ENCODE results near the gene ACTR3. TPM values are rescaled to one million over a fixed set of nuclear protein-coding genes. Genes with fewer than 3 reads are reported as not detected.

The ACTR3 gene
- total RNA-seq, 2 experiments from 2014 or later, result 408 to 414 TPM

- Mint-ChIP-seq H3K27ac (no peak overlapping the region), H3K27me3 (no peaks in the 10 kb centered on the region), H3K9me3 (no peaks in the 10 kb centered on the region), H3K36me3 (peaks cover 7% of the 10 kb centered on the region), H3K4me1 (peaks cover 4% of the 10 kb centered on the region), H3K4me3 (no peak overlapping the region)
- POLR2A ChIA-PET, result no interaction called here
- DNase-seq (no peak), ATAC-seq (ENCODE audit: low read depth) (no peak)
These were observed 77.4 kb downstream of the ACTR3 start for GRCh38 chr2:113967272-113967671.

GRCh38 chr2:113972766-113973165 is 82.9 kb downstream of the ACTR3 start:
- Mint-ChIP-seq H3K4me3 (no peak overlapping the region), H3K36me3 (peaks cover 8% of the 10 kb centered on the region), H3K27me3 (no peaks in the 10 kb centered on the region), H3K9me3 (no peaks in the 10 kb centered on the region), H3K4me1 (peaks cover 10% of the 10 kb centered on the region), H3K27ac (peak overlapping the region; percentile 63)
- no peak for ATAC-seq (ENCODE audit: low read depth)
- no peak for DNase-seq
- POLR2A ChIA-PET, result no interaction called here

- ATAC-seq (ENCODE audit: low read depth) (no peak), DNase-seq (no peak)
- POLR2A ChIA-PET, result no interaction called here
- no peak overlapping the region for H3K4me3 Mint-ChIP-seq
- H3K4me1 Mint-ChIP-seq, result peaks cover 10% of the 10 kb centered on the region
- no peak overlapping the region for H3K27ac Mint-ChIP-seq
- no peaks in the 10 kb centered on the region for H3K27me3 Mint-ChIP-seq
- no peaks in the 10 kb centered on the region for H3K9me3 Mint-ChIP-seq
- peaks cover 8% of the 10 kb centered on the region for H3K36me3 Mint-ChIP-seq
These were observed 83.9 kb downstream of the ACTR3 start for GRCh38 chr2:113973810-113974209.

GRCh38 chr2:113974727-113975126 is 84.8 kb downstream of the ACTR3 start:
- no peaks in the 10 kb centered on the region for H3K27me3 Mint-ChIP-seq
- no peak overlapping the region for H3K27ac Mint-ChIP-seq
- DNase-seq, result no peak
- H3K4me1 Mint-ChIP-seq, result peaks cover 10% of the 10 kb centered on the region
- POLR2A ChIA-PET, result no interaction called here
- no peaks in the 10 kb centered on the region for H3K9me3 Mint-ChIP-seq
- no peak for ATAC-seq (ENCODE audit: low read depth)
- H3K36me3 Mint-ChIP-seq, result peaks cover 9% of the 10 kb centered on the region
- H3K4me3 Mint-ChIP-seq, result no peak overlapping the region

- no peak for ATAC-seq (ENCODE audit: low read depth)
- DNase-seq, result no peak
- Mint-ChIP-seq H3K27me3 (no peaks in the 10 kb centered on the region), H3K27ac (peak overlapping the region; percentile 37), H3K4me1 (peaks cover 7% of the 10 kb centered on the region), H3K36me3 (peaks cover 13% of the 10 kb centered on the region), H3K9me3 (peaks cover 2% of the 10 kb centered on the region), H3K4me3 (no peak overlapping the region)
- POLR2A ChIA-PET, result no interaction called here
These were observed 86.5 kb downstream of the ACTR3 start for GRCh38 chr2:113976277-113976928.

- Mint-ChIP-seq H3K4me3 (no peak overlapping the region), H3K36me3 (peaks cover 13% of the 10 kb centered on the region), H3K27ac (no peak overlapping the region), H3K9me3 (peaks cover 2% of the 10 kb centered on the region), H3K27me3 (no peaks in the 10 kb centered on the region), H3K4me1 (peaks cover 7% of the 10 kb centered on the region)
- POLR2A ChIA-PET, result no interaction called here
- DNase-seq, result no peak
- no peak for ATAC-seq (ENCODE audit: low read depth)
These were observed 87.3 kb downstream of the ACTR3 start for GRCh38 chr2:113977060-113977659.

GRCh38 chr2:113977660-113978523 is 88.0 kb downstream of the ACTR3 start:
- H3K4me3 Mint-ChIP-seq, result no peak overlapping the region
- no peaks in the 10 kb centered on the region for H3K27me3 Mint-ChIP-seq
- POLR2A ChIA-PET, result no interaction called here
- peaks cover 10% of the 10 kb centered on the region for H3K36me3 Mint-ChIP-seq
- ATAC-seq (ENCODE audit: low read depth) (no peak), DNase-seq (no peak)
- H3K27ac Mint-ChIP-seq, result no peak overlapping the region
- H3K4me1 Mint-ChIP-seq, result peaks cover 7% of the 10 kb centered on the region
- H3K9me3 Mint-ChIP-seq, result peaks cover 2% of the 10 kb centered on the region

- POLR2A ChIA-PET, result no interaction called here
- Mint-ChIP-seq H3K4me1 (peaks cover 7% of the 10 kb centered on the region), H3K27ac (no peak overlapping the region), H3K9me3 (peaks cover 2% of the 10 kb centered on the region), H3K36me3 (peaks cover 7% of the 10 kb centered on the region), H3K27me3 (no peaks in the 10 kb centered on the region), H3K4me3 (no peak overlapping the region)
- ATAC-seq (ENCODE audit: low read depth), result no peak
- no peak for DNase-seq
These were observed 88.8 kb downstream of the ACTR3 start for GRCh38 chr2:113978524-113979190.

GRCh38 chr2:113979191-113980128 is 89.6 kb downstream of the ACTR3 start:
- Mint-ChIP-seq H3K9me3 (peaks cover 2% of the 10 kb centered on the region), H3K4me3 (no peak overlapping the region), H3K36me3 (peaks cover 7% of the 10 kb centered on the region), H3K27me3 (no peaks in the 10 kb centered on the region), H3K27ac (no peak overlapping the region), H3K4me1 (peaks cover 7% of the 10 kb centered on the region)
- ATAC-seq (ENCODE audit: low read depth), result peak; percentile 45
- peak; percentile 82 for DNase-seq
- POLR2A ChIA-PET, result no interaction called here

- no peaks in the 10 kb centered on the region for H3K27me3 Mint-ChIP-seq
- POLR2A ChIA-PET, result no interaction called here
- H3K4me3 Mint-ChIP-seq, result no peak overlapping the region
- peaks cover 5% of the 10 kb centered on the region for H3K4me1 Mint-ChIP-seq
- no peak for DNase-seq
- no peak overlapping the region for H3K27ac Mint-ChIP-seq
- peaks cover 2% of the 10 kb centered on the region for H3K9me3 Mint-ChIP-seq
- no peak for ATAC-seq (ENCODE audit: low read depth)
- peaks cover 7% of the 10 kb centered on the region for H3K36me3 Mint-ChIP-seq
These were observed 91.1 kb downstream of the ACTR3 start for GRCh38 chr2:113980946-113981345.

GRCh38 chr2:113981404-113982134 is 91.7 kb downstream of the ACTR3 start:
- no peak for DNase-seq
- Mint-ChIP-seq H3K27me3 (no peaks in the 10 kb centered on the region), H3K36me3 (peaks cover 7% of the 10 kb centered on the region), H3K4me1 (peaks cover 2% of the 10 kb centered on the region), H3K9me3 (peaks cover 2% of the 10 kb centered on the region), H3K27ac (no peak overlapping the region), H3K4me3 (no peak overlapping the region)
- POLR2A ChIA-PET, result no interaction called here
- ATAC-seq (ENCODE audit: low read depth), result no peak
